Stimulated activated naive CD8-positive, alpha-beta T cell treated with anti-CD3 and anti-CD28 coated beads, Interleukin-15, amount 100 ng/mL, for 72 hours (primary cell): Measurements from ENCODE around the gene ABCC11.

Source experiments
- ATAC-seq: fragments of 150-1000 bp; cut with Tn5 transposase; 2 replicates; pipeline ENCODE4 v1.10.0; 2021; ENCODE audit warnings: mild to moderate bottlenecking, moderate library complexity
- DNase-seq, 2 donors: peaks; one replicate each; pipeline ENCODE4 v3.0.0; 2021 to 2022
- H3K27ac Mint-ChIP-seq, 2 donors: one replicate each; pipeline ENCODE4 v1.8.0; 2022; ENCODE audit warnings: mild to moderate bottlenecking in 2 of 2, mixed read lengths in 2 of 2, moderate library complexity in 2 of 2
- H3K27me3 Mint-ChIP-seq: one replicate; pipeline ENCODE4 v1.8.0; 2022; ENCODE audit warnings: mixed read lengths
- H3K4me1 Mint-ChIP-seq: one replicate; pipeline ENCODE4 v1.8.0; 2022; ENCODE audit warnings: mild to moderate bottlenecking, mixed read lengths
- H3K4me3 Mint-ChIP-seq, 2 donors: one replicate each; pipeline ENCODE4 v1.8.0; 2022; ENCODE audit warnings: mild to moderate bottlenecking in 2 of 2, mixed read lengths in 2 of 2, moderate library complexity in 1 of 2
- H3K9me3 Mint-ChIP-seq, 2 donors: one replicate each; pipeline ENCODE4 v1.8.0; 2022; ENCODE audit warnings: mixed read lengths in 2 of 2

Gene ABCC11

DNA sequence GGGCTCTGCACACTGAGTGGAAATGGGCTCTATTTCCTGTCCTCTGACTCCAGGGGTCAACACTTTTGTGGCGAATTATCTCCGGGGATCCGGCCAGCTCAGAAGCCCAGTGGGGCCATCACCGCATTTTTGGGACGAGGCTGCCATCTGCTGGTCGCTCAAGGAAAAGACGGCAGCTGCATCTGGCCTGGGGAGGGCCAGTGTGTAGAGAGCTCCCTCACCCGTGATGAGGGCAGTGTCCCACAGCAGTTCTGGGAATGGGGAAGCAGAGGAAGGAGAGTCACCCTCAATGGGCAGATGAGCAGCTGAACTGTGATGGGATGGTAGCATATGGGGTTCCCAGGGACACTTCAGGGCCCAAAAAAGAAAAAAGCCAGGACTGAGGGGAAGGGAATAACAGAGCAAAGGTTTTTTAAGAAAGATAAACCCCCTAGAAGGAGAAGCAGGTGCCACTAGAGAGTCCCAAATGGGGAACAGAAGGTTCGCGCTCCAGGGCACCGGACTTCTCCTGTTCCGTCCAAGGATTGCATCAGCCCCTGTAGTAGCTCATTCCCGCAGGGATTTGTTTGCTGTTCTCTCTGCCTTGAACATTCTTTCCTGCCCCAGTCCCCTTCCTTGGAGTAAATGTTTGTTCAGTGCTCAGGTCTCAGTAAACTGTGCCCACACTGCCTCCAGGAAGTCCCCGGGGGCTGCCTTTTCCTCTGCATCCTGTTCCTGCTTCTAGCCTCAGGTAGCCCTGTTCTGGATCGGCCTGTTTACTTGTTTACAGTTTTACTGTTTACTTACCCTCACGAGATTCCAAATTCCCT, 82.2 kb downstream of the ABCC11 start:
- peak; percentile 67 to 72 for DNase-seq
- Mint-ChIP-seq H3K4me1 (peaks cover 12% of the 10 kb centered on the region), H3K27me3 (peaks cover 37% of the 10 kb centered on the region), H3K9me3 (no peaks in the 10 kb centered on the region), H3K27ac (peak overlapping the region in 1 of 2 donors; percentile 35), H3K4me3 (peak overlapping the region in 1 of 2 donors; percentile 32)
- ATAC-seq, result peak; percentile 87

DNA sequence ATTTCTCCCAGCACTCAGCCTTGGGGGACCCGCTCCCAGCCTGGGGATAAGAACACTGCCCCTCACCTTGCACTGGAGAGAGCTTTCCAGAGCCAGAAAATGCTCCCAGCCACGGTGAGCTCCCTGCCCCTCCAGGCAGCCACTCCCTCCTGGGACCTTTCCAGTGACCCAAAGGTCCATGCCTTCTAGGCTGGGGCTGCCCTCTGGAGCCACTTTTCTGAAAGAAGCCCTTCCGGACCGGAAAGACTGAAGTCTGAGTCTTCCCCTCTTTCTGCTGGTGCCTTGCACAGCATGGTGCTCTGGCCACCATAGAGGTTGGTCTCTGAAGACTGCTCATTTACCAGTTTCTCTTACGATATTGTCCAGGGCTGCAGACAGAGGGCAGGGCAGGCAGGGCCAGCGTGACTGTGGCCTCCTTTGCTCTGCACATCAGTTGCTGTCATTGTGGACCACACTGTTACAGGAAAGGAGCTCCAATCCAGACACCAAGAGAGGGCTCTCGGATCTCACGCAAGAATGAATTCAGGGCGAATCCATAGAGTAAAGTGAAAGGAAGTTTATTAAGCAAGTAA, 84.4 kb downstream of the ABCC11 start:
- peaks cover 26% of the 10 kb centered on the region for H3K4me1 Mint-ChIP-seq
- no peaks in the 10 kb centered on the region for H3K9me3 Mint-ChIP-seq
- no peak overlapping the region for H3K4me3 Mint-ChIP-seq
- H3K27me3 Mint-ChIP-seq, result peaks cover 52% of the 10 kb centered on the region
- ATAC-seq (no peak), DNase-seq (no peak)
- H3K27ac Mint-ChIP-seq, result no peak overlapping the region

DNA sequence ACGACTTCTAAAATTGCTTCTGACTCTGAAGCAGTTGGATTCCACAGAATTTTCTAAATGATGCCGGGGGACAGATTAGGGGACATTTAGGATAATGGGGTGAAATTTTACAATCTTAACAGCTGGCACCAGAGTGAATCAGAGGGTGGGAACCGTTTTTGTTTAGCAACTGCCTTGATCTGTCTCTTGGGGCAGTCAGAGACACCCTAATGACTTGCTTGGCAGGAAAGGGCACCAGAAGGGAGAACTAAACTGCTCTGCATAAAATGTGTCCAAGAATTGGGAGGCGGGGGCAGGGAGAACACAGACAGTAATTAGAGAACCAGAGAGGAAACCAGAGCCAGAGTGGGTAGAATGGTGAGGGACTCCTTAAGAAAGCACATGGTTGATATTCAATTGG, 85.4 kb downstream of the ABCC11 start:
- peaks cover 52% of the 10 kb centered on the region for H3K27me3 Mint-ChIP-seq
- H3K9me3 Mint-ChIP-seq, result no peaks in the 10 kb centered on the region
- DNase-seq (no peak), ATAC-seq (no peak)
- no peak overlapping the region for H3K27ac Mint-ChIP-seq
- no peak overlapping the region for H3K4me3 Mint-ChIP-seq
- H3K4me1 Mint-ChIP-seq, result peaks cover 37% of the 10 kb centered on the region

DNA sequence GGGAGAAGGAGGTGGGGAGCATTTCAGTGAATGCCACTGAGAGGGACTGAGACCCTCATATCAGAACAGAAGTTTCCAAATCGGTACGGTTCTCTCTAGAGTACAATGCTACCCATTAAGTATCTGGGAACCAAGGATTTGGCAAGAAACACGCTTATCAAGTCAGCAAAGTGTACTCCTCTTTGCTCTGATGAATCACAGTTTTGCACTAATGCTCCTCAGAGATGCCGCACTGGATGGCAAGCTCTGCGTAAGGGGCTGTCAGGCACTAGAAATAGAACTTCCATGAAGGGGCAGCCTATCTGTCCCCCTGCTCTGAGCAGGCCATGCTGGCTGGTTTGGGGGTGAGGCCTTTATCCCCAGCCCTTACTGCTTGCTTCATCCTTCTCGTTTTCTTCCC, 86.8 kb downstream of the ABCC11 start:
- Mint-ChIP-seq H3K27ac (no peak overlapping the region), H3K4me3 (no peak overlapping the region), H3K27me3 (peaks cover 60% of the 10 kb centered on the region), H3K4me1 (peaks cover 38% of the 10 kb centered on the region), H3K9me3 (no peaks in the 10 kb centered on the region)
- DNase-seq (no peak), ATAC-seq (no peak)

DNA sequence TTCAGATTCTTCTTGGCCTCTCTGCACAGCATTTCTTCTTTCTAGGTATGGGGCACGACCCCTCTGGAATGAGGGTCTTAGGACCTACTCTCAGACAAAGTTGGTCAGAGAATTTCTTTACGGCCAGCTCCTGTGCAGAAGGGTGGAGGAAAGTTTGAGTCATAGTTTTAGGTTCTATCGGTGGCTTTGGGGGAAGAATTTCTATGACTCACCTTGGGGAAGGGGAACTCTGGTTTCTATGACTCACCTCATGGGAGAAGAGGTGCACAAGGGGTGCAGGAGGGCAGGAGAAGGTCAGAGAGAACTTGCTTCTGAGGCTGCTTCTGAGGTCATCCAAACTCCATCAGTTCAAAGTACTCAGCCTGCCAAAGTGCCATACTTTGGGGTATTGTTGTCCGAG, 89.0 kb downstream of the ABCC11 start:
- peak overlapping the region; percentile 24 to 58 for H3K4me3 Mint-ChIP-seq
- H3K27ac Mint-ChIP-seq, result peak overlapping the region in 1 of 2 donors; percentile 65
- DNase-seq, result peak; percentile 67 to 79

DNA sequence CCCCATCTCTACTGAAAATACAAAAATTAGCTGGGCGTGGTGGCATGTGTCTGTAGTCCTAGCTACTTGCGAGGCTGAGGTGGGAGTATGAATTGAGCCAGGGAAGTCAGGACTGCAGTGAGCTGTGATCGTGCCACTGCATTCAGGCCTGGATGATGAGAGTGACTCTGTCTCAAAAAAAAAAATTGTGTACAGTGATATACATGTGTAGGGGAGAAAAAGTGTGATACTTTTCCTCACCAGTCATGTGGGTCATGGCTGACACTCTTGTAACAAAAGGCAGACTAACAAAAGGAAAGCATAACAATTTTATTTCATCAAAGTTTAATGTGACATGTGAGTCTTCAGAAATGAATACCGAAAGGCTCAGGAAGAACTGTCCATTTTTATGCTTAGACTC, 89.5 kb downstream of the ABCC11 start:
- DNase-seq (peak; percentile 11 to 27), ATAC-seq (peak; percentile 52)
- Mint-ChIP-seq H3K27ac (peak overlapping the region in 1 of 2 donors; percentile 65), H3K9me3 (no peaks in the 10 kb centered on the region), H3K4me1 (peaks cover 27% of the 10 kb centered on the region), H3K27me3 (peaks cover 67% of the 10 kb centered on the region), H3K4me3 (peak overlapping the region; percentile 24 to 58)

More for the DNA sequence above, 89.0 kb downstream of the ABCC11 start:
- ATAC-seq, result peak; percentile 96
- peaks cover 71% of the 10 kb centered on the region for H3K27me3 Mint-ChIP-seq
- peaks cover 27% of the 10 kb centered on the region for H3K4me1 Mint-ChIP-seq
- no peaks in the 10 kb centered on the region for H3K9me3 Mint-ChIP-seq

DNA sequence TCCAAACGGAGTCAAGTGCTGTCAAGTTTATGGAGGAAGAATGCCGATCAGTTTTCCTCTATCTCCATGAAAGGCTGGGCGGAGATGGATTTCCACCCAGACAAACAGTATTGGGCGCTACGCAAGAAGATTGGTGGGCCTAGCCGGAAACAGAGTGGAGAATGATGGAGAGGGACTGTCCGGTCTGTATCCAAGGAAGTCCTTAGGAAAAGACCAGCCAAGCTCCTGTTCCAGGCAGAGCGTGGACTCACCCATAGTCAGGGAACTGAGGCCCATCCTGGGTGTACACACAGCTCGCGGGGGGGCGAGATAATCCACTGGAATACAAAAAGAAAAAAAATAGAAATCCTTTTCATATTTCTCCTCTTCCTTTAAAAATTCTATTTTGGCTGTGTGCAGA, 90.0 kb downstream of the ABCC11 start:
- peaks cover 68% of the 10 kb centered on the region for H3K27me3 Mint-ChIP-seq
- peak overlapping the region; percentile 24 to 58 for H3K4me3 Mint-ChIP-seq
- ATAC-seq (no peak), DNase-seq (no peak)
- H3K9me3 Mint-ChIP-seq, result no peaks in the 10 kb centered on the region
- H3K4me1 Mint-ChIP-seq, result peaks cover 27% of the 10 kb centered on the region
- H3K27ac Mint-ChIP-seq, result no peak overlapping the region

DNA sequence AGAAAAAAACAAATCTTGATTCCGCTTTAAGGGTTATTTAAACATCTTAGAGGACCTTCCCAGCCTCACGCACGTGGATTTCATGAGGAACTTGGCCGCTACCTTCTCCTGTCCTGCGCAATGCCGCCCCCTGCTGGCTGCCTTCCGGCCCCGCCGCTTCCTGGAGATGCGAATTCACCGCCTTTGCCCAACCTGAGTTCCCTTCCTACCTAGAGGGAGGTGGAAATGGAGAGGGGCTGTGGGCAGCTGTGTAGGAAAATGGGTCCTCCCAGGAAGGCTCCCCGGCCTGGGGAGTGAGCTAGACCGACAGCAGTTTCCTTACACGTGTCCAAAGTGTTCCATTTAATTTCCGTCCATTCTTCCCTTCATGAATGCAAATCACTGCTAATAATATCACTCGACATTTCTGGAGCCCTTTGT, 90.5 kb downstream of the ABCC11 start:
- Mint-ChIP-seq H3K27me3 (peaks cover 64% of the 10 kb centered on the region), H3K27ac (no peak overlapping the region), H3K9me3 (no peaks in the 10 kb centered on the region), H3K4me1 (peaks cover 27% of the 10 kb centered on the region), H3K4me3 (no peak overlapping the region)
- no peak for ATAC-seq
- DNase-seq, result peak; percentile 73 to 75

DNA sequence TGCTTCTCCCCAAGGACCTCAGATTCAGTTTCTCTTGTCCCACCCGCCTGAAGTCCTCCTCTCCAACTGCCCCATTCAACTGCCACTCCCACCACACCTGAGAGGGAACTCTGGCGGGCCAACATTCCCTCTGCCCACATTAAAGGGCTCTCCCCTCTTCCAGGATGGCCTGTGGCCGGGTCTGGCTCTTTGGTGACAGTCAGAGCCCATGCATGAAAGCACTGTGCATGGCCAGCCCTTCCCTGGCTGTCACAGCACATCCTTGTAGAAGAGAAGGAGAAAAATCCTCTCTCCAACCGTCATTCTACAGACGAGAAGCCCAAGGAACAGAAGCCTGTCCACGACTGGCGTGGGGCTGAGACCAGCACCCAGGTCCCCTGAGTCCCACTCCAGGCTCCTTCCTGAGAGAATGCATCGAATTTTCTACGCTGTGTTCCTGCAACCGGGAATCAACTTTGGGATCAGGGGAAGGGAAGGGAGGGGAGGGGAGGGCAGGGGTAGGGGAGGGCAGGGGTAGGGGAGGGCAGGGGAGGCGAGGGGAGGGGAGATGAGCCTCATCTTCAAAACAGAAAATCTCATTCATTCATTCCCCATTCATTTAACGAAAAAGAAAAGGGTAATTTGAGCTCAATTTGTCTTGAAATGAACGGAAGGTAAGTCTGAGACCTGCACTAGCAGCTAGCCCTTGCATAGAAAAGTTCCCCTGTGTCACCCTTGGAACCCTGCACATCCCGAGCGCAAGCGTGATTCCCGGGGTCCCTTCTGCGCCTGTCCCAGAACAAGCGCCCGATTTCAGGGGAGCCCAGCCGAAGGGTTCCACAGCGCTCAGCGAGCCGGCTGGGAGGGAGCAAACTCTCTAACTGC, 91.2 kb downstream of the ABCC11 start, which contains the start of gene ABCC12:
Gene ABCC12 (minus strand): TSS at position 68 of the 864 bp plus-strand sequence. CDS start 9,569 bp downstream, outside the sequence.
- Mint-ChIP-seq H3K9me3 (no peaks in the 10 kb centered on the region), H3K27me3 (peaks cover 61% of the 10 kb centered on the region), H3K27ac (no peak within 1 kb of the TSS), H3K4me3 (no peak within 1 kb of the TSS), H3K4me1 (peaks cover 27% of the 10 kb centered on the region)
- DNase-seq (no peak), ATAC-seq (no peak)

DNA sequence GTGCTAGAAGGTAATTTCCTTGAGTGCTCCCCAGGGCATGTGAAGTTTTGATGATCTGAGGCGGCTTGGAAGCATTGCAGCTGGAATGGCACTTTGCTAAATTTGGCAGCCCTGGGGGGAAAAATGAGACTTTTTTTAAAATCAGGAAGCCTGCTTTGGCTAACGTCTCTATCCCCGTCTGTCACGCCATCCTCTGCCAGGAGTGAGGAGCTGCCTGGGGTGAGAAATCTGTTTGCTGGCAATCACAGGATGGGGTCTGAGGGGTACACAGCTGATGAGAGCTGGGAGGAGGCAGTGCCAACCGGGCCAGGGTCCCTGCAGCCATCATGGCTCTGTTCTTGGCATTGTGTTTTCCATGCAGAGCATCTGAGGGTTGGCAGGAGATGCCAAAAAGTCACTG, 93.6 kb downstream of the ABCC11 start:
- Mint-ChIP-seq H3K4me1 (peaks cover 22% of the 10 kb centered on the region), H3K27me3 (peaks cover 59% of the 10 kb centered on the region), H3K4me3 (no peak overlapping the region), H3K27ac (no peak overlapping the region), H3K9me3 (peaks cover 0 to 2% of the 10 kb centered on the region in 2 donors)
- ATAC-seq (no peak), DNase-seq (no peak)

DNA sequence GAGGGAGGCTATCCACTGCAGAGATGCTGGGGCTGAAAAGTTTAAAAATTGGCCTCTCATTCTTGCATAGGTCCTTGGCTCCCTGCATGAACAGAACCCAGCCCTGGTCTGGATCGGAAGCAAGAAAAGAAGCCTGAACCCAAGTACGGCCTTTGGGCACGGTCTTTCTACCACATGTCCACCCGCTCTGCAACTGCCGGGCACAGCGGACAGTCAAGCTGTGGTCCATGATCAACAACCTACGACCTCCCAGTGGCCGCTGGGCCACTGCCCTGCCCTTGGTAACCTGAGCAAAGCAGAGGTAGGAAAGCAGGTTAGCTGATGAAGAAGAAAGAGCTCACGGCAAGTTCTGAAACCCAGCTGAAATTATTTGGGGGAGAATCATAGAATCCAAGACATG, 95.1 kb downstream of the ABCC11 start:
- DNase-seq, result no peak
- H3K9me3 Mint-ChIP-seq, result peaks cover 0 to 7% of the 10 kb centered on the region in 2 donors
- ATAC-seq, result no peak
- H3K4me3 Mint-ChIP-seq, result no peak overlapping the region
- no peak overlapping the region for H3K27ac Mint-ChIP-seq
- peaks cover 65% of the 10 kb centered on the region for H3K27me3 Mint-ChIP-seq
- H3K4me1 Mint-ChIP-seq, result peaks cover 6% of the 10 kb centered on the region

DNA sequence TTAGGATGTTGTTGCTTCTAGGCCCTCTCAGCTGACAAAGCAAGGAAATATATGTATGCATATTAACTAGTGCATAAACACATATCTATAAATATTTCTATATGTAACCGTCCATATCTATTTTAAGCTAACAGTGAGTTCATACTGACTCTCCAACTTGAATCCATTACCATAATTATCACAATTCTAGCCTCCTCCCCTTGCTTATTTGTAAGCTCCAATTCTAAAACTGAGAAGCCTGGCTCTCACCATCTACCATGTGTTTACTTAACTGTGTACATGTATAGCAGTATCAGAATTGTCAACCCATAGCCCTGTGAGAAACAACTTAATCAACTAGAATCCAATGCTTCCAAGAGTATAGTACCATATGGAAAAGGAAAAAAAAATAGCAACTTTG, 96.6 kb downstream of the ABCC11 start:
- no peak overlapping the region for H3K27ac Mint-ChIP-seq
- H3K4me3 Mint-ChIP-seq, result no peak overlapping the region
- no peak for DNase-seq
- H3K4me1 Mint-ChIP-seq, result no peaks in the 10 kb centered on the region
- ATAC-seq, result no peak
- H3K27me3 Mint-ChIP-seq, result peaks cover 64% of the 10 kb centered on the region
- H3K9me3 Mint-ChIP-seq, result peaks cover 0 to 7% of the 10 kb centered on the region in 2 donors

DNA sequence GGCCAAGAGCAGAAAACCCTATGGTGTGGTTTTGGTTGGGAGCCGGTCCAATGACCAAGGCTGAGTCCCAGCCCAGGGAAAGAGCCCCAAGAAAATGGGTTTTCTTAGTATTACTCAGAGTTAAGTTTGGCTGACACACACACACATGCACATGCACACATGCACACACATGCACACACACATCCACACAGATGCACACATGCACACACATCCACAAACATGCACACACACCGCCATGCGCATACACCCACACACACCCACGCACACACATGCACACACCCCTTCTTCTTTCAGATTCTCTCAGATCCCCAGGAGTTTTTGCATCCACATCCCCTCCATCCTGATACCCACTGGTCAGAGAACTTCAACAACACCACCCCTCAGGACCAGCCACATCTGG, 100.6 kb downstream of the ABCC11 start:
- Mint-ChIP-seq H3K4me1 (no peaks in the 10 kb centered on the region), H3K4me3 (no peak overlapping the region), H3K27ac (no peak overlapping the region), H3K9me3 (peaks cover 0 to 7% of the 10 kb centered on the region in 2 donors), H3K27me3 (peaks cover 49% of the 10 kb centered on the region)
- DNase-seq (no peak), ATAC-seq (no peak)

DNA sequence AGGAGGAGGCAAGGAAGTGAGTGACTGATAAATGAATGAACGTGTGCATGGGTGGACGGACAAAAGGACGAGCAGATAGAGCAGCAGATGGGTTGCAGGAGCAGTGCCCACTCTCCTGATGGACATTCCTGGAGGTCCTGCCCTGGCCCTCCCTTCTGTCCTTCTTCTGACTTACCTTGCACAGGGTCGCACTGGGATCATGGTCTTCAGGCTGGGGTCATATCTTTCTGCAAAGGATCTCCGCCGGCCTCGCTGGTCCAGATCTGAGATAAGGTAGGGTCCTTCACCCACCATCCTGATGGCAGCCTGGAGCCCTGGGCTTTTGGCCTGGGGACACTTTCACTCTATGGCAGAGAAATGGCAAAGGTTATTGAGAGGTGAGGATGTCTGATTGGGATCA, 101.2 kb downstream of the ABCC11 start:
- no peak for DNase-seq
- H3K27ac Mint-ChIP-seq, result no peak overlapping the region
- peak; percentile 20 for ATAC-seq
- H3K4me3 Mint-ChIP-seq, result no peak overlapping the region
- H3K4me1 Mint-ChIP-seq, result no peaks in the 10 kb centered on the region
- peaks cover 0 to 7% of the 10 kb centered on the region in 2 donors for H3K9me3 Mint-ChIP-seq
- peaks cover 48% of the 10 kb centered on the region for H3K27me3 Mint-ChIP-seq

DNA sequence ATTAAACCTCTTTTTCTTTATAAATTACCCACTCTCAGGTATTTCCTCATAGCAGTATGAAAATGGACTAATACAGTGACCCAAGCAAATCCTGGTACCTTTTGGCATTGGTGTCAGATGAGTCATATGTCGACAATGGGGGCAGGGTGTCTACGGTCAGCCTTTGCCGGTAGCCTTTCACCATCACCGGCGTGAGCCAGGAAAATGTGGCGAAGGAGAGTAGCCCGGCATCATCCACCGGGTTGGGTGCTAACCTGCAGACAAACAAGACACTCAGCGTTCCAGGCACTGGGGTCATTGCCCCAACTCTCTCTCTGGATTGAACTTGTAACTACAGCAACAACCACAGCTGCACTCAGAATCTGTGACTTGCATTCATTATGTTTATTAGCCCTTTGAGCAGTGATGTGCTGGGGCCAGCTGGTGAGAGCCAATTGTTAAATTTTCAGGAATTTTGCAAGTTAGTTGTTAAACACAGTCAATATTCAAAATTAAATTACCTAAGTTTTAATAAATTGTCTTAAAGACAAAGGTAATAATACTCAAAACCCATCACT, 103.4 kb downstream of the ABCC11 start:
- ATAC-seq (no peak), DNase-seq (no peak)
- peaks cover 35% of the 10 kb centered on the region for H3K27me3 Mint-ChIP-seq
- H3K9me3 Mint-ChIP-seq, result peaks cover 0 to 7% of the 10 kb centered on the region in 2 donors
- no peak overlapping the region for H3K27ac Mint-ChIP-seq
- no peak overlapping the region for H3K4me3 Mint-ChIP-seq
- H3K4me1 Mint-ChIP-seq, result no peaks in the 10 kb centered on the region
